Stimulated activated memory B cell treated with anti-CD40 and anti-IgM and Interleukin-4, amounts not matched to agents 10 μg/mL and 1 μg/mL and 100 μg/mL, for 72 hours (primary cell): Measurements from ENCODE around the gene GATAD2B.

Experiments used
- ATAC-seq: fragments of 150-1000 bp; cut with Tn5 transposase; 2 replicates; pipeline ENCODE4 v1.10.0; 2021
- H3K27ac Mint-ChIP-seq: one replicate; pipeline ENCODE4 v1.8.0; 2022; ENCODE audit warnings: mild to moderate bottlenecking, mixed read lengths
- H3K27me3 Mint-ChIP-seq: one replicate; pipeline ENCODE4 v1.8.0; 2022; ENCODE audit warnings: mixed read lengths
- H3K36me3 Mint-ChIP-seq: one replicate; pipeline ENCODE4 v1.8.0; 2022; ENCODE audit warnings: mixed read lengths
- H3K4me1 Mint-ChIP-seq: one replicate; pipeline ENCODE4 v1.8.0; 2022; ENCODE audit warnings: mixed read lengths
- H3K4me3 Mint-ChIP-seq: one replicate; pipeline ENCODE4 v1.8.0; 2022; ENCODE audit warnings: mild to moderate bottlenecking, moderate library complexity, mixed read lengths
- H3K9me3 Mint-ChIP-seq: one replicate; pipeline ENCODE4 v1.8.0; 2022; ENCODE audit warnings: mixed read lengths

GATAD2B gene

DNA sequence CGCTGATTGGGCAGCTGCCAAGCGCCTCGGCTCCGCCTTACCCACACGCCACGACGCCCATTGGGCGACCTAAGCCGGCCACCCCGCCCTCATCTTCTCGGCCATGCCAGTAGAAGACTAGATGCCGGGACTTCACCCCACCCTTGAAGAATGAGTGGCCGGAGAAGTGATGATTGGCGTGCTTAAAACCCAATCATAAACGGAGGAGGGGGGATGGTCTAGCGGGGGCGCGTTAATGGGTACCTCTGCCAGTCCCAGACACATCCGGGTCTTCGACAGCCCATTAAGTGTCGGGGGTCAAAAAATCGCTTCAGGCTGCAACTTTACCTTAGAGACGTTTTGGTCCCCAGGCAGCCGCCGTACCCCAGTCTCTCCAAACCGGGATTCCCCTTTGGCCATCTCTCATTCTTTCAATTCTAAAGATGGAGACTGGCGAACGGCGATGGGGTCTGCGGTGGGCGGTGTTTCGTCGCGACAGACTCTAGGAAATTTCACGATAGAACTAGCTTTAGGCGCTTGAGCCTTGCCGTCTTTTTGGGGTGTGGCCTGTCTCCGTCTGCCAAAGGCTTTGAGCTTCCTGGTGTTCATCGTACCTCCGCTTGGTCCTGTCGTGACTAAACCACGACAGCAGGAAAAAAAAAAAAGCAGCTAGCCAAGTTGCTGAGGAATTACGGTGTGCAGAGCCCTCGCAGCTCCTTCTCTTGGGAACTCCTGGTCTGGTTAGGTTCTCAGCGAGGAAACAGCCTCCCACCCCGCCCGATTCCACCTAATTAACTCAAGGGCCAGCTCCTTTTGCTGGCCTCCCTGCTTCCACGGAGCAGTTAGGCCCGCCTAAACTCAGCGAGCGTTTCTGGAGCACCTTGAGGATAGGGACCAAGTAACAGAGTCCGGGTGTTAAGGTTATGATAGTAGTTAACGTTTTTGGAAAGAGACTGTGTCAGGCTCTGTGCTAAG, at the start of gene GATAD2B:
Gene GATAD2B (minus strand): TSS at position 1 of the 954 bp plus-strand sequence. CDS start 94,625 bp downstream, outside the sequence.
- H3K4me1 Mint-ChIP-seq = peaks cover 44% of the 10 kb centered on the region
- no peaks in the 10 kb centered on the region for H3K27me3 Mint-ChIP-seq
- peaks cover 5% of the 10 kb centered on the region for H3K36me3 Mint-ChIP-seq
- peak within 1 kb of the TSS; percentile 94 for H3K27ac Mint-ChIP-seq
- H3K9me3 Mint-ChIP-seq = no peaks in the 10 kb centered on the region
- peak within 1 kb of the TSS; percentile 100 for H3K4me3 Mint-ChIP-seq
- ATAC-seq = peak; percentile 99

- Mint-ChIP-seq H3K36me3 (peaks cover 22% of the 10 kb centered on the region), H3K4me1 (peaks cover 47% of the 10 kb centered on the region), H3K27ac (no peak overlapping the region), H3K27me3 (no peaks in the 10 kb centered on the region), H3K9me3 (no peaks in the 10 kb centered on the region), H3K4me3 (no peak overlapping the region)
- ATAC-seq = no peak
Observed at GRCh38 chr1:153970346-153970745, 47.6 kb upstream of the GATAD2B start.

GRCh38 chr1:153968972-153969371, 46.2 kb upstream of the GATAD2B start:
- Mint-ChIP-seq H3K4me3 (peak overlapping the region; percentile 32), H3K9me3 (no peaks in the 10 kb centered on the region), H3K4me1 (peaks cover 55% of the 10 kb centered on the region), H3K36me3 (peaks cover 8% of the 10 kb centered on the region), H3K27me3 (no peaks in the 10 kb centered on the region), H3K27ac (peak overlapping the region; percentile 99)
- no peak for ATAC-seq

- Mint-ChIP-seq H3K27ac (peak overlapping the region; percentile 99), H3K9me3 (no peaks in the 10 kb centered on the region), H3K27me3 (no peaks in the 10 kb centered on the region), H3K4me3 (peak overlapping the region; percentile 100), H3K36me3 (peaks cover 4% of the 10 kb centered on the region), H3K4me1 (peaks cover 59% of the 10 kb centered on the region)
- ATAC-seq = no peak
Observed at GRCh38 chr1:153968408-153968807, 45.6 kb upstream of the GATAD2B start.

GRCh38 chr1:153968000-153968363, 45.2 kb upstream of the GATAD2B start:
- Mint-ChIP-seq H3K36me3 (peaks cover under 1% of the 10 kb centered on the region), H3K27ac (peak overlapping the region; percentile 99), H3K4me3 (peak overlapping the region; percentile 100), H3K27me3 (no peaks in the 10 kb centered on the region), H3K4me1 (peaks cover 59% of the 10 kb centered on the region), H3K9me3 (no peaks in the 10 kb centered on the region)
- ATAC-seq = no peak

- peak within 1 kb of the TSS; percentile 99 for H3K27ac Mint-ChIP-seq
- peaks cover 60% of the 10 kb centered on the region for H3K4me1 Mint-ChIP-seq
- H3K9me3 Mint-ChIP-seq = no peaks in the 10 kb centered on the region
- no peaks in the 10 kb centered on the region for H3K27me3 Mint-ChIP-seq
- H3K36me3 Mint-ChIP-seq = peaks cover 2% of the 10 kb centered on the region
- H3K4me3 Mint-ChIP-seq = peak within 1 kb of the TSS; percentile 100
- peak; percentile 95 for ATAC-seq
Observed at GRCh38 chr1:153967107-153967999, 44.6 kb upstream of the GATAD2B start, which contains the start of gene CREB3L4. CREB3L4 (plus strand) TSS chr1:153967902; CDS start chr1:153968526, 624 bp downstream.

DNA sequence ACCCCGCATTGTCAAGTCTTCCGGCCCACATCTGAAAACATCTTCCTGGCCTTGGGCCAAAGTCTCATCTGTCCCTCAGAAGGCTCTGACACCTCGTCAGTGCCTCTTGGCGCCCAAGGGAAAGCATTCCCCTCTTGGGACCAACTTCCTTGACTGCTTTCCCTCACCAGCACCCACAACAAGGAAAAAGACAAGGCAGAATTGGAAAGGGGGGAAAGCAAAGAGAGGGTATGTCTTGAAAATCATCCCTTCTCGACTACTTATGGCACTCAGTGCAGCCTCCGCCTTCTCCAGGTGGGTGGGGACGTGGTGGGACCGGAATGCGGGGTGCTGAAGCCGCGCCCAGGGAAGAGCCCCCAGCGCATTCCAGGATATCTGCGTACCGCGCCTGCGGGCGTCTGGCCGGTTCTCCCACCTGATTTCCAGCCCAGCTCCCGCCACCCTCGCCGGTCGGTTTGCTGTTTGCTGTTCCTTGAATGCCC, 41.1 kb upstream of the GATAD2B start:
- peak overlapping the region; percentile 85 for H3K27ac Mint-ChIP-seq
- H3K4me3 Mint-ChIP-seq = peak overlapping the region; percentile 87
- peaks cover 19% of the 10 kb centered on the region for H3K36me3 Mint-ChIP-seq
- peaks cover 69% of the 10 kb centered on the region for H3K4me1 Mint-ChIP-seq
- no peaks in the 10 kb centered on the region for H3K9me3 Mint-ChIP-seq
- no peaks in the 10 kb centered on the region for H3K27me3 Mint-ChIP-seq
- peak; percentile 0 for ATAC-seq

DNA sequence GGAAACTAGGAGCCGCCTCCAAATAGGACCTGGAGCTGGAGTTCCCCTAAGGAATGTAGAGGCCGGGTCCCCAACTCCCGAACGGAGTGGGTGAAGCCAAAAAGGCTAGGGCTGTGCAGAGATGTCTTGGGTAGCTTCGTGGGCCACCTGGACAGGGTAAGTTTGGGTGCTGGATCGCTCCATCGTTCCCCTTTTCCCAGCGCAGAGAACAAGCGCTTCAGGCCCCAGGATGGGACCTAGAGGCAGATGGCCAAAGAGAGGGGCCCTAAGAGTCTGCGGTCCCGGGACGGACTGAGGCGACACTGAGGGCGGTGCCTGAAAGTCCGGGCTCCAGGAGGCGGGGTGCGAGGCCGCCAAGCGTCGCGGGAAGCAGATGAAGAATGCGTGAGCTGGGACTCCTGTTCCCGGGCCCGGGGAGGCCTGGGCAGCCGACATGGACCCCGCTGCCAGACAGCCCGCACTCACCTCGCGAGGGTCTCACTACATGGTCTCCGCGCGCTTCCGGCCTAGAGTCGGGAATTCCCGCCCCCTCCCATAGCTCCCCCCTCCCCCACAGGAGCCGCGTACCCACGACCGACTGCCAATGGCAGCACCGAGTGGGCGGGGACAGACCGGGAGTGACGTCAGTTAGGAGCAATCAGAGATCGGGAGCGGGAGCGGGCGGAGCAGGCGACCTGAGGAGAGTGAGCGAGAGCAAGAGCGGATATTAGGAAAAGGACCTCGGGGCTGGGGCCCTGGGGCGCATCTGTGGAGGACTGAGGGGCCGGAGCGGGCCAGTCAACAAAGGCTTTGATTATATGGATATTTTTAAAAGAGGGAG, 40.5 kb upstream of the GATAD2B start, which contains the start of gene SLC39A1:
Gene SLC39A1 (minus strand): TSS at position 508 of the 820 bp plus-strand sequence. CDS start 822 bp downstream, outside the sequence.
- Mint-ChIP-seq H3K27ac (peak within 1 kb of the TSS; percentile 85), H3K9me3 (no peaks in the 10 kb centered on the region), H3K27me3 (no peaks in the 10 kb centered on the region), H3K4me1 (peaks cover 69% of the 10 kb centered on the region), H3K4me3 (peak within 1 kb of the TSS; percentile 87), H3K36me3 (peaks cover 25% of the 10 kb centered on the region)
- peak; percentile 76 for ATAC-seq

DNA sequence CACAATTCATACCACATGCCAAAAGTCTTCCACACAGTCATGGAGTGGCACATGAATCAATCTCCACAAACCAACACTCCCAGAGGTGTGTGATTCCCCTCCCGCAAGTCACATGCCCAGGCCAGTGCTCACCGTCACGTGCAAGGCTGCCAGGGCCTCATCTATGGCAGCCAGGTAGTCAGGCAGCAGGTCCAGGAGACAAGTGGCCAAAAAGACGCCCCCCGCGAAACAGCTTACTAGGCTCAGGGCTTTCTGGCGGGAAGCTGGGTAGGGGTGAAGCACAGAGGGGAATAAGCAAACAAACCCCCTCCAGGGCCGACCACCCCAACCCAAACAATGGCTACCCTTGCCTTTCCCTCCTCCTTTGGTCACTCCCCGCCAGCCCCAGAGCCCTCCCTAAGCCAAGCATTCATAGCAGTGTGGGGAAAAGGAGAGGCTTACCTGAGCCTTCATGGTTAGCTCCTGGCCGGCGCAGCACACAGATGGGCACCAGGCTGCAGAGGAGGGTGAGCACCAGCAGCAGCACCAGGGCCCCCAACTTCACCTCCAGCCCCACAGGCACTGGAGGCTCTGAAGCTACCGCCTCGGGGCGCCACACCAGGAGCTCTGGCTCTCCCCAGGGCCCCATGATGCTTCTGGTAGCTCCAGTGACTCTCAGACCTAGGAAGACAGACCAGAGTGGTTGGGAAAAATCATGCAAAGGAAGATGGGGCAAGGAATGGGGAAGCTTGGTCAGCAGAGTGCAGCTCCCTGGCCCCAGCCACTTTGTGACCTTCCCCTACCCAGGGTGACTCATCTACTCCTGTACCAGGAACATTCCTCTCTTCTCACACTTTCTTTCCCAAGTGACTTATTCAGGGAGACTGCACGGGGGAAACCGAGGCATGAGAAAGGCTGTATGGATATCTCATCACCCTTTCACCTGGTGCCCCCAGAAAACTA, 39.6 kb upstream of the GATAD2B start:
- Mint-ChIP-seq H3K27me3 (no peaks in the 10 kb centered on the region), H3K4me1 (peaks cover 62% of the 10 kb centered on the region), H3K4me3 (peak overlapping the region; percentile 87), H3K27ac (peak overlapping the region; percentile 85), H3K36me3 (peaks cover 28% of the 10 kb centered on the region), H3K9me3 (no peaks in the 10 kb centered on the region)
- no peak for ATAC-seq

- no peaks in the 10 kb centered on the region for H3K27me3 Mint-ChIP-seq
- H3K4me1 Mint-ChIP-seq = peaks cover 65% of the 10 kb centered on the region
- no peak for ATAC-seq
- H3K27ac Mint-ChIP-seq = peak overlapping the region; percentile 85
- no peaks in the 10 kb centered on the region for H3K9me3 Mint-ChIP-seq
- H3K36me3 Mint-ChIP-seq = peaks cover 35% of the 10 kb centered on the region
- H3K4me3 Mint-ChIP-seq = peak overlapping the region; percentile 87
Observed at GRCh38 chr1:153961421-153961820, 38.6 kb upstream of the GATAD2B start.

GRCh38 chr1:153960206-153960605, 37.4 kb upstream of the GATAD2B start:
- ATAC-seq = no peak
- peaks cover 35% of the 10 kb centered on the region for H3K36me3 Mint-ChIP-seq
- H3K27ac Mint-ChIP-seq = peak overlapping the region; percentile 94
- H3K27me3 Mint-ChIP-seq = no peaks in the 10 kb centered on the region
- H3K4me3 Mint-ChIP-seq = no peak overlapping the region
- H3K9me3 Mint-ChIP-seq = no peaks in the 10 kb centered on the region
- peaks cover 64% of the 10 kb centered on the region for H3K4me1 Mint-ChIP-seq

- Mint-ChIP-seq H3K4me1 (peaks cover 65% of the 10 kb centered on the region), H3K36me3 (peaks cover 38% of the 10 kb centered on the region), H3K4me3 (peak overlapping the region; percentile 10), H3K27me3 (no peaks in the 10 kb centered on the region), H3K27ac (peak overlapping the region; percentile 94), H3K9me3 (no peaks in the 10 kb centered on the region)
- ATAC-seq = no peak
Observed at GRCh38 chr1:153959454-153959853, 36.7 kb upstream of the GATAD2B start.

DNA sequence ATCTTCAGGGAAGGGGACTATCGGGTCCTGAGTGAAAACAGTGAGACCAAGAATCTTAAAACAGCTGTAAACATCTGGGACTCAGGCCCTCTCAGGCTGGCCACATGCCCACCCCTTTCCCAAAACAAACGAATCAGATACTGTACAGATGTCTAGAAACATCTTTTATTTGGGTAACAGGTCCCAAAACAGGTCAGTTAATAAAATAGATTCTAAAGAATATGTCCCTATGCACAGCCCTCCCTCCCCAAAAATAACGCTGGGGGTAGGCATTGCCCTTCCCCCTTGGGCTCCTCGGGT, 36.1 kb upstream of the GATAD2B start:
- Mint-ChIP-seq H3K27ac (peak overlapping the region; percentile 94), H3K4me3 (peak overlapping the region; percentile 90), H3K4me1 (peaks cover 65% of the 10 kb centered on the region), H3K36me3 (peaks cover 43% of the 10 kb centered on the region), H3K9me3 (no peaks in the 10 kb centered on the region), H3K27me3 (no peaks in the 10 kb centered on the region)
- ATAC-seq = no peak
